Right lobe of liver (tissue), 6 donors: Measurements from ENCODE around the gene KRT8. TPM values are rescaled to one million over a fixed set of nuclear protein-coding genes. Genes with fewer than 3 reads are reported as not detected.
A peak's percentile ranks its signal among the peaks of the same experiment; 100 is the strongest.

Experiments used
- ATAC-seq, 4 donors: fragments of 200-7000 bp; cut with Tn5 transposase; one replicate each; pipeline ENCODE4 v1.9.1; 2020; ENCODE audit warnings: mild to moderate bottlenecking in 4 of 4, moderate library complexity in 4 of 4
- DNase-seq, 3 donors: peaks; one replicate each; pipeline ENCODE4 v3.0.0-alpha.2; 2020
- H3K27ac ChIP-seq, 3 donors: fragments of 200-600 bp; one replicate each; pipeline ENCODE4 v1.8.0; 2022
- H3K27me3 ChIP-seq, 2 donors: fragments of 200-600 bp; one replicate each; pipeline ENCODE4 v1.8.0; 2022
- H3K36me3 ChIP-seq, 4 donors: fragments of 200-600 bp; sonication (generic) in 1 of 4; one replicate each; pipeline versions ENCODE4 v1.5.1 to v1.8.0; 2017 to 2022; ENCODE audit warnings: control low read depth in 1 of 4
- H3K4me1 ChIP-seq, 4 donors: fragments of 200-600 bp; sonication (generic) in 1 of 4; one replicate each; pipeline versions ENCODE4 v1.5.1 to v1.8.0; 2017 to 2022; ENCODE audit warnings: control low read depth in 1 of 4
- H3K4me3 ChIP-seq, 3 donors: fragments of 200-600 bp; one replicate each; pipeline ENCODE4 v1.8.0; 2022
- H3K9me3 ChIP-seq, 4 donors: fragments of 200-600 bp; sonication (generic) in 1 of 4; one replicate each; pipeline versions ENCODE4 v1.5.1 to v1.8.0; 2017 to 2022; ENCODE audit warnings: control low read depth in 1 of 4
- POLR2A ChIP-seq: fragments of 450-650 bp; IDR thresholded peaks from one replicate; pipeline ENCODE4 v1.6.1; 2017; ENCODE audit warnings: antibody characterized with exemption, mild to moderate bottlenecking
- WGBS: methylation state at CpG from one replicate; pipeline ENCODE4 v1.1.6; 2018; ENCODE audit warnings: low coverage, low lambda C conversion rate; ENCODE audit not compliant: insufficient coverage; ENCODE audit errors: missing lambda C conversion rate; 5-methylcytosine and 5-hydroxymethylcytosine counted together
- intact Hi-C, 2 donors: fragments of 100-400 bp; cut with DNase I; formaldehyde crosslinking; loops; one replicate each; pipeline versions ENCODE4 v1.11.2 to v1.14.1; 2022
- total RNA-seq, 6 experiments: library from RNA; depleted of rRNA in 2 of 6; stranded (reverse); fragments of >200 nt in 2 of 6; fragmentation: NEBNext Ultra II Directional in 3 of 6; extraction: Animal tissue kit (Norgen Biotek cat#: 25700) in 3 of 6; gene quantifications; one replicate each; pipeline versions ENCODE4 v1.1.0 to v1.2.4, GENCODE V29; 2016 to 2023
- TF ChIP-seq, protein P1 (sequence below), 4 donors: fragments of 200-600 bp in 3 of 4; fragments of 450-650 bp in 1 of 4; IDR thresholded peaks; one replicate each; pipeline versions ENCODE4 v1.5.1 to v1.8.0; 2016 to 2022; ENCODE audit warnings: antibody characterized with exemption in 4 of 4, mild to moderate bottlenecking in 2 of 4
- donor health status: DM: no; HTN: yes; CAD: no.
- donor health status: DM: no; HTN: no; CAD: no.
- donor health status: DM: no; HTN: no; CAD: no.
- donor health status: DM: no; HTN: yes; CAD: no.
- donor health status: DM: no; HTN: yes; CAD: no.

KRT8 gene
- total RNA-seq, 6 experiments from 2014 or later = 149 to 1,003 (median 436) TPM

DNA sequence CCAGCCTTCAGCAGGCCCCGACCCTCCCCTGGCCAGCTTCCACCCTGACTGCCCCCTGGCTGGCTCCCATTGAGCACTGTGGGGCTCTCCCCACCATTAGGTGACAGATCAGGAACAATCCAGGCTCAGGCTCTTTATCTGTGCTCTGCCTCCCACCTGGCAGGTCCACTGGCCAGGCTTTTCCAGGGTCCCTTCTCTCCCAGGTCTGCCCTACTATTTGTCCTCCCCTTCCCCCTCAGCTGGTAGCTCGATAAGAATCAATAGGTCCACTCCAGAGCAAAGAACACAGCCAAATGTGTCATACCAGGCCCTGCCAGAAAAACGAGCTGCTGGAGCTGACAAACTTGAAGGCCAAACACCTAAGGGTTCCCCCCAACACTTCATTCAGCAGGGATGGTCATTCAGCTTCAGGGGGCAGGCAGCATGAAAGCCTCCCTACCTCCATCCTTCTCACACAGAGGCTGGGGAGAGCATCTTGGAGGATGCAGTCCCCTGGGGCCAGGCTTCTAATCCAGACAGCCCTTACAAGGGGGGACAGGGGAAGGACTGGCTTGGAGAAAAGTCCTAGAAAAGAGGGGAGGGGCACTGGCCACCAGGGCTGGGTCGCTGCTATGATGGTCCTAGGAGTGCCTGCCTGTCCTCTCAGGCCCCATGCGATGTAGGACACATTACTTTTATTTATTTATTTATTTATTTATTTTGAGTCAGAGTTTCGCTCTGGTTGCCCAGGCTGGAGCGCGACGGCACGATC is 42.1 kb upstream of the KRT8 start:
- Histone ChIP-seq H3K4me3 (peak overlapping the region in 2 of 3 donors; percentile 4 to 20), H3K9me3 (no peaks in the 10 kb centered on the region), H3K27ac (peak overlapping the region; percentile 88 to 95 (median 94)), H3K4me1 (peaks cover 0 to 48% (median 18%) of the 10 kb centered on the region in 4 donors), H3K36me3 (peaks cover 0 to 18% (median 14%) of the 10 kb centered on the region in 4 donors), H3K27me3 (no peaks in the 10 kb centered on the region)
- TF ChIP-seq, protein P1, sequence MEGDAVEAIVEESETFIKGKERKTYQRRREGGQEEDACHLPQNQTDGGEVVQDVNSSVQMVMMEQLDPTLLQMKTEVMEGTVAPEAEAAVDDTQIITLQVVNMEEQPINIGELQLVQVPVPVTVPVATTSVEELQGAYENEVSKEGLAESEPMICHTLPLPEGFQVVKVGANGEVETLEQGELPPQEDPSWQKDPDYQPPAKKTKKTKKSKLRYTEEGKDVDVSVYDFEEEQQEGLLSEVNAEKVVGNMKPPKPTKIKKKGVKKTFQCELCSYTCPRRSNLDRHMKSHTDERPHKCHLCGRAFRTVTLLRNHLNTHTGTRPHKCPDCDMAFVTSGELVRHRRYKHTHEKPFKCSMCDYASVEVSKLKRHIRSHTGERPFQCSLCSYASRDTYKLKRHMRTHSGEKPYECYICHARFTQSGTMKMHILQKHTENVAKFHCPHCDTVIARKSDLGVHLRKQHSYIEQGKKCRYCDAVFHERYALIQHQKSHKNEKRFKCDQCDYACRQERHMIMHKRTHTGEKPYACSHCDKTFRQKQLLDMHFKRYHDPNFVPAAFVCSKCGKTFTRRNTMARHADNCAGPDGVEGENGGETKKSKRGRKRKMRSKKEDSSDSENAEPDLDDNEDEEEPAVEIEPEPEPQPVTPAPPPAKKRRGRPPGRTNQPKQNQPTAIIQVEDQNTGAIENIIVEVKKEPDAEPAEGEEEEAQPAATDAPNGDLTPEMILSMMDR (IDR thresholded peaks at IDR 0.05) = no peak
- peak; percentile 70 for TF ChIP-seq POLR2A
- 42% methylated on average over 10 of the region's 10 CpGs for WGBS
- intact Hi-C loops = no loop called here
- peak; percentile 49 to 63 (median 54) for ATAC-seq
- peak in 2 of 3 donors; percentile 55 to 84 for DNase-seq

GRCh38 chr12:52946334-52946733 is 41.5 kb upstream of the KRT8 start:
- Histone ChIP-seq H3K36me3 (peaks cover 0 to 12% (median 9%) of the 10 kb centered on the region in 4 donors), H3K4me3 (peak overlapping the region in 1 of 3 donors; percentile 20), H3K9me3 (no peaks in the 10 kb centered on the region), H3K27ac (peak overlapping the region; percentile 88 to 95 (median 94)), H3K4me1 (peaks cover 0 to 44% (median 18%) of the 10 kb centered on the region in 4 donors), H3K27me3 (no peaks in the 10 kb centered on the region)
- WGBS = 0% methylated on average over 1 of the region's 1 CpG
- no peak for ATAC-seq
- TF ChIP-seq, protein P1 (IDR thresholded peaks at IDR 0.05) = no peak
- no peak for TF ChIP-seq POLR2A
- no peak for DNase-seq
- intact Hi-C loops = no loop called here

DNA sequence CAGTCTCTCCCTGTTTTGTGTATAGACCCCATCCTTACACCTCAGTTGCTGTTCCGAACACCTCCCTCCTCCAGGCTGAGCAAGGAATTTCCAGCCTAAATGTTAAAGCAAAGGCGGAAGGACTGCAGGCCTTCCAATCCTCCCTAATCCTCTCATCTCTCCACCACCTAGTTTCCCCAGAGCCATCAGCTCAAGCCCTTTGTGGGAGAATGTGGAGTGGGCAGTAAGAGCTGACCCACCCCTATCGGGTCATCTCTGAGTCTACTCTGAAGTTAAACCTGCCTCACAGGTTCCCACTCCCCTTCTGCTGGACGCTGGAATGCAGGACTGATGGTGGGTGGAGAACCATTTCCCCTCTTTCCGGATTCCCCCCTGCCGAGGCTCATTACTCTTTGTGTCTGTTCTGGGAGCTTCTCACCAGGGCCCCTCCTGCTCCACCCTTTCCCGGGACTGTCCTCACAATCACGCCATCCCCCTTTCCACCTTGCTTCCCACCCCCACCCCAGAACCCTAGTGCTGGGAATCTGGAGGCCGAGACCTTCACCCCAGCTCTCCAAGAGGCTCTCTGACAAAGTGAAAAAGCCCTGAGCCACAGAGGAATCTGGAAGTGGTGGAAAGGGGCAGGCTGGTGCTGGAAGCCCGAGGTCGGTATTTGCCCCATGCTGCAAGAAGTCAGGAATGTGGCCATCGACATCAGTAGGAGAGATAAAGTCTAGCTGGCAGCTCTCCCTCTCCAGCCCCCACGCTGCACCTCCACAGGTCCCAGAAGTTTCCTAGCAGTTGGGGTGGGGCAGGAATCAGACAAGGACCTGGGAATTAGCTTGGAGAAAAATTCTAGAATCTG is 40.7 kb upstream of the KRT8 start:
- ATAC-seq (peak; percentile 58 to 66 (median 62)), DNase-seq (peak; percentile 80 to 87 (median 86))
- H3K36me3 ChIP-seq = peaks cover 0 to 5% (median 2%) of the 10 kb centered on the region in 4 donors
- H3K27me3 ChIP-seq = no peaks in the 10 kb centered on the region
- peaks cover 0 to 38% (median 14%) of the 10 kb centered on the region in 4 donors for H3K4me1 ChIP-seq
- 28% methylated on average over 12 of the region's 13 CpGs for WGBS
- intact Hi-C loops = no loop called here
- TF ChIP-seq, protein P1 (IDR thresholded peaks at IDR 0.05) = no peak
- peak; percentile 79 for TF ChIP-seq POLR2A
- peak overlapping the region; percentile 88 to 95 (median 94) for H3K27ac ChIP-seq
- H3K4me3 ChIP-seq = no peak overlapping the region
- no peaks in the 10 kb centered on the region for H3K9me3 ChIP-seq

DNA sequence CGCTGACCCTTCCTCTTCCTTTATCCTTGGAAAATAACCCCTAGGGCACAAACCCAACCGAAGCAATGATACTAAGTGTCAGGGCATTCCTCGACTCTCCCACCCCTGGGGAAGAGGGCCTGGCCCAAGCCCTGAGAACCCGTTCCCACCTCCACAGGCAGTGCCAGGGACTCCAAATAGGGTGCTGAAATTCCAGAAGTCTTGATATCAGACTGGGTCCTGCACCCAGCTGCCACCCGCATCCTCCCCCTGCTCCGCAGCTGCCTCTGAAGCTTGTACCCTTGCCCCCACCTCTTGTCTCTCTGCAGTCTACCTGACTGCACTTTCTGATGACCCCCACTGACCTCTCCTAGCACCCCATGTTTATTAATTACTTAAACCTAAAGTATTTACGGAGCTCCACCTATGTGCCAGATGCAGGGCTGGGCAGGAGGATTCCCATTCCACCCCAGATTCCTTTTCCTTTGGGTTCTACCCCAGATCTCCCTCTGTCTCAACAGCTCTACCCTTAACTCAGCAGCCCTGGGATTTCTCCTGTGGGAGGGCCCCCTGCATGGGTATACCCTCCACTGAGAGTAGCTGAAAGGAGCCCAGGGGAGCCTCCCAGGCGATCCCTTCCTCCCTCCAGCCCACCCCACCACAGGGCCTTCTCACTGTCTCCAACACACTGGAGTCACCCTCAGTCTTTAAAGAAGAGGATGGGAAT is 40.0 kb upstream of the KRT8 start:
- H3K27me3 ChIP-seq = no peaks in the 10 kb centered on the region
- no peak for ATAC-seq
- no peaks in the 10 kb centered on the region for H3K36me3 ChIP-seq
- WGBS = 73% methylated on average over 3 of the region's 8 CpGs
- TF ChIP-seq, protein P1 (IDR thresholded peaks at IDR 0.05) = no peak
- TF ChIP-seq POLR2A = no peak
- DNase-seq = no peak
- peaks cover 0 to 32% (median 13%) of the 10 kb centered on the region in 4 donors for H3K4me1 ChIP-seq
- H3K9me3 ChIP-seq = no peaks in the 10 kb centered on the region
- peak overlapping the region; percentile 88 to 95 (median 94) for H3K27ac ChIP-seq
- no peak overlapping the region for H3K4me3 ChIP-seq
- intact Hi-C loops = no loop called here
